Inferior parietal cortex (tissue), 1 donor: ENCODE results near the gene SRD5A1.

Experiments used
- DNase-seq: peaks from one replicate; pipeline ENCODE4 v3.0.0-alpha.2; 2016; ENCODE audit errors: extremely low spot score

Gene SRD5A1

DNA sequence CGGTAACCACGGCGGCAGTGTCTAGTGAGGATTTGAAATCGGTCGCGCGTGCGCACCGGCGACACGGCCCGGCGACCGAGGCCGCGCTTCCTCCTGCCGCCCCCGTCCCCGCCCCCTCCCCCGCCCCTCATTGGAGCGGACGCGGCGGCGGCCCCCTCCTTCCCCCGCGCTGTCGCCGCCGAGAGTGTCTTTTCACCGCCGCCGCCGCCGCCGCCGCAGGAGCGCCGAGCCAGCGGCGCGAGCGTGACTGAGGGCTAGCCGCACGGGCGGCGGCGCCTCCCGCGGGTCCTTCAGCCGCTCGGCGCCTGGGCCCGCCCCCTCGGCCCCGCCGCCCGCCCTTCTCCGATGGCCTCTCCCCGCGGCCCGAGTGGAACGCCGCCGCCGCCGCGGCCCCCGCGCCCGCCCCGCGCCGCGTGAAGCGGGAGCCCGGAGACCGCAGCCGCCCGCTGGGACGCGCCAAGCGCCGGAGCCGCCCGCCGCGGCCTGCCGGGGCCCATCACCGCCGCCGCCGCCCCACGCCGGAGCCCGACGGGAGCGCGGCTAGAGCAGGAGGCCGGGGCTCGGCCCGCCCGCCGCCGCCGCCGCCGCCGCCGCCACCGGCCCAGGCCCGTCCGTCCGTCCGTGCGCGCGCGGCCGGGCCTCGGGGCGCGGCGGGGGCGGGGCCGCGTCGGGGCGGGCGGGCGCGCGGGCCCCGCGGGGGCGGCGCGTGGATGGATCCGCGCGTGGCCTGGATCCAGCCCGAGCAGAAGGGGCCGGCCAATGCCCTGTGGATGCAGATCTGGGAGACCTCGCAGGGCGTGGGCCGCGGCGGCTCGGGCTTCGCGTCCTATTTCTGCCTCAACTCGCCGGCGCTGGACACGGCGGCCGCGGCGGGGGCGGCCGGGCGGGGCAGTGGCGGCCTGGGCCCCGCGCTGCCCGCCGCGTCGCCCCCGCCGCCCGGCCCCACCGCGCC is 80.3 kb downstream of the SRD5A1 start, which contains the start of gene TENT4A:
TSS of gene TENT4A (plus strand) at position 159 of the 952 bp plus-strand sequence. CDS start at position 711, 552 bp downstream.
- no peak for DNase-seq

DNA sequence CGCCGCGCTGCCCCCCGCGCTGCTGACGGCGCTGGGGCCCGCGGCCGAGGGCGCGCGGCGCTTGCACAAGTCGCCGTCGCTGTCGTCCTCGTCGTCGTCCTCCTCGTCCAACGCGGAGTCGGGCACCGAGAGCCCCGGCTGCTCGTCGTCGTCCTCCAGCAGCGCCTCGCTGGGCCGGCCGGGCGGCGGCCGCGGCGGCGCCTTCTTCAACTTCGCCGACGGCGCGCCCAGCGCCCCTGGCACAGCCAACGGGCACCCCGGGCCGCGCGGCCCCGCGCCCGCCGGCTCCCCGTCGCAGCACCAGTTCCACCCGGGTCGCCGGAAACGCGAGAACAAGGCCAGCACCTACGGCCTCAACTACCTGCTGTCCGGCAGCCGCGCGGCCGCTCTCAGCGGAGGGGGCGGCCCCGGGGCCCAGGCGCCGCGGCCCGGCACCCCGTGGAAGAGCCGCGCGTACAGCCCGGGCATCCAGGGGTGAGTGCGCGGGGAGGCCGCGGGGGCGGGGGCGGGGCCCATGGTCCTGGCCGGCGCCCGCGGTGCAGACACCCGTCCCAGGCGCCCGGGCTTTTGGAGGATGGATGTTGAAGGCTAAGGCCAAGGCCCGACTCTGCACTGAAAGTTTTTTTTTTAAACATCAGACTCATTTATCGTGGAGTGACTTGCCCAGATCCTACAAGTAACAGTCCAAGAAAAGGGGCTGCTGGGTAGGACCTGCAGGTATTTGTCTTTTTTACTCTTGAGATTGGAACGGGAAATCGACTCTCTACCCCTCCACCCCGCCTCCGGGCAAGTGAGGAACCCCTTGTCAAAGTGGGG is 81.2 kb downstream of the SRD5A1 start:
- no peak for DNase-seq

DNA sequence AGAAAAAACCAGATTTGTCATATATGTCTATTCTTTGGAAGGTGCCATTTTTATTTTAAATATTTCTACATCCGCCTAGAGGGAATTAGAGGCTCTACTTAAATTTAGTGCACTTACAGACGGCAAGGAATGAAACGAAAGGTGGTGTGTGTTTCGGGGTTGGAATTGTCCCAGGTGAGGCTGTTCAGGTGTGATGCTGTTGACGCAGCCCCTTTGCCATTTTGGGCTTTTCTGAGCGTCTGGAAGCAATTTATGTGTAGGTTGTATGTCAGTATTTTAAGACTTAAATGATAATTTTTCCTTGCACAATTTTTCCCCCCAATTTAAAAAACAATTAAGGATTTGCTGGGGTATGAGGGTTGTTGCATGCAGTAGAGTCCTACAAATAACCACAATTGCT is 82.0 kb downstream of the SRD5A1 start:
- DNase-seq, result no peak

DNA sequence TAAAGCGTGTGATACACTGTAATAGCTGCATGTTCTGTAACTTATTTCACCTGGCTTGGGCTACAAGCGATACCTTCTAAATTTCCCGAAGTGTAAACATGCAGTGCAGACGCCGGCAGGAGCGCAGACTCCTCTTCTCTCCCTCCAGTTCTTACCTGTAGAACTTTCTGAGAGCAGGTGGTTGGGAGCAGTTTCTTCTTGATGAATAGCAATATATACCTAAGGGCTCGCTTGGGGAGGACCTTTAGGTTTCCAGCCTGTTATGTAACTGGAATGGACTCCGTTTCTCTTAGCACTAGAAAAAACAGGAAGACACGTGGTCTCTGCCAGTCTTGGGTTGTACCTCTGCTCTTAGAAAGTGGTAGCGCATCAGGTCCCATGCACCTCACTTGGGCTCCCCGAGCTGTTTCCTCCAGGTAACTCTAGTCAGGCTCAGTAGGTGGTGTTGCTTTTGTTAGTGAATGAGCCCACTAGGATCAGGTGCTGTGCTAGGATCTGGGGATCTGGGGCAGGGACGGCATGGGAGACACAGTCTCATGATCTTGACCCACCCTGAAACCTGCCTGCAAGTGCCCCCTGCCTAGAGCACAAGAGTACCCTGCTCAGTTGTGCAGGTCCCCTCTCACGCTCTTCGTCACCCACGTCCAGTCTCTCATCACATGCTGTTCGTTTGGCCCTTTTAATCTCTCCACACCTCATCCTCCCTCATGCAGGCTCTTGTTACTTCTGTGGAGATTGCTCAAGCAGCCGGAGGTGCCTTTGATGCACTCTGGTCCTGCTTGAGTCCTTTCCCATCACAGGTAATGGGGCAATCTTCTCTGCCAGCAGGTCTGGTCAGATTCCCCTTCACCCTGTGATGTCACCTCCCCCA is 82.8 kb downstream of the SRD5A1 start:
- no peak for DNase-seq

- DNase-seq, result no peak
Observed at GRCh38 chr5:6716629-6717149, 83.4 kb downstream of the SRD5A1 start.

DNA sequence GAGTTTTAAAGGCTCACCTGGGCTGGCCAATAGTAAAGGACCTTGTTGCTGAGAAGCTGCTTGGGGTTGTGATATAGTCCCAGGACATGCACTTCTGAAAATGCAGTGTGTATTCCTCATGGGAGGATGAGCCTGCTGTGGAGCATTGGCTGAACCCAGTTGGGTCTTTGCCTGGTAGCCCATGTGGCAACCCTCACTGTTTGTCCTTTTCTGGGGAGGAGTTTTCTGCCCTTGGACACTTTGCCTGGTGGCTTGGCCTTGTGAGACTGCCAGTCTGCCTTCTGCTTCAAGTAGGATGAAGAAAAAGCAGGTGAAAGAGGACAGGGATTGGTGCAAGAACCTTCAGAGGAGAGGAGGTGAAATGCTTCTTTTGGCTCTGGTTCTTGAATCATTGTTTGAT is 84.0 kb downstream of the SRD5A1 start:
- DNase-seq, result no peak

DNA sequence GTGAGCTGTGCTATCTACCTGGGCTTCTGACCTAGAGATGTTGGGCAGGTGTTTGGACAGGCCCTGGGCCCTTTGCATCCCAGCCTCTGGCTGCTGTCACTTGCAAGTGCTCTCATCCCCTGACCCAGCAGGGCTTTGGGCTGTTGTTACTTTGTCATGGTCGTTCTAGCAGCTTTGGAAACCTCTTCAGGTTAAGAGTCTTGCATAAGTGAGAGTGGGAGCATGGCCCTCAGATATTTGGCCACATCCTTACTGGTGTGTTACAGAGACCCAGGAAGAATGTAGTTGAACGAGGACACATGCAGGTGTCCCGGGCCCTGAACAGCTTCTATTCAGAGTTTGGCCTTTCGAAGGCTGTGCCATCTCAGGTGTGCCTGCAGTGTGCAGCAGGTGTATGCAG is 84.4 kb downstream of the SRD5A1 start:
- DNase-seq, result no peak

DNA sequence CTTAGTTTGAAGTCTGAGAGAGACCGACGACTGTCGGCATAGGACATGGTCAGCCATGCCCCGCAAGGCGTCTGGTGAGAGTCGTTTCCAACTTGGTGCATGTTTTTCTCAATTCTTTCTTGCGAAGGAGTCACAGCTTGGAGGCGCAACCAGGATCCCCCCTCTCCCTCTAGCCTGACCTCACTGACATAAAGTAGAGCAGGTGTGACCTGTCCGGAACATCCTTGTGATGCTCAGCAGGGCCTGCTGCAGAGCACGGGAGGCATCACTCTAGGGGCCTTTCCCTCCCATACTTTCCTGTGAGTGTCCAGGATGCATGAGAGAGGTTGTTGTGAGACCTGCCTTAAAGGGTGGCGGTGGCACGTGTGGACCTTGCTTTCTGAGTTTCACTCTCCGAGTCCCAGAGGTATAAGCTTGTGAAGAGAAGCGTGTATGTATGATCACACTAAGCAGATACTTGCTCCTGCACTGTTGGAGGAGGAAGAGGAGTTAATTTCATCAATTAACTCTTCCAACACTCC is 85.0 kb downstream of the SRD5A1 start:
- no peak for DNase-seq

DNA sequence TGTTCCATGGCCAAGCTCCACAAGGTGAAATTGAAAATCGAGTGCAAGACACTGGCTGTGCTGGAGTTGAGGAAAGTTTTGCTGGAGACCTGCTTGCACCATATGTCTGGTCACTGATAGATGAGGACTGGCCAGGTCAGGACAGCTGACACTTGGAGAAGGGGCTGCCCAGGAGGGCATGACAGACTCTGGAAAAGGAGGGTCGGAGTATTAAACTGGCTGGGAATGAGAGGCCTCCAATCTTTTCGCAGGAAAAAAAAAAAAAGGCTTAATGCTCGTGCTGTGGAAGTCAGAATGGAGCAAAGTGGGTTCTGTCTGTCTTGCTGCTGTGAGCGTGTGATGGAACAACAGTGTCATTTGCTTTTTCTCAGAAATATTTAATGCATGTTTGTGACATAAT is 85.5 kb downstream of the SRD5A1 start:
- DNase-seq, result no peak

DNA sequence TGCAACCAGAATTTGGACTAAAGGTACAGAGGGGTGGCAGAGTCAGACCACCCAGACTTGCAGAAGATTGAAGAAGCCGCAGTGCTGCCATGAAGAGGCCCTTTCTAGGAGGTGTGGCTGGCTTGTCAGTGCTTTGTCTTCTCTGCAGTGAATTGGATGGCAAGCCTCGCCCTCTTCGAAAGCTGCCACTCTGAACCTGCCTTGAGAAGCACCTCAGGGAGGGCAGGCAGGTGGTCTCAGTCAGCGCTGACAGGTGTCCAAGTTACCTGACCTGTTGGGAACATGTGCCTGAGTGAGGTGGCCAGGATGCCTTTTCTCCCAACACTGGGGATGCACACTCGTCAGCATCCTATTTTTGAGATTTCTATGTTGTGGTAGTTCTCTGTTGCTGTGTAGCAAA is 86.2 kb downstream of the SRD5A1 start:
- no peak for DNase-seq

GRCh38 chr5:6719896-6720560 is 86.8 kb downstream of the SRD5A1 start:
- DNase-seq, result no peak

DNA sequence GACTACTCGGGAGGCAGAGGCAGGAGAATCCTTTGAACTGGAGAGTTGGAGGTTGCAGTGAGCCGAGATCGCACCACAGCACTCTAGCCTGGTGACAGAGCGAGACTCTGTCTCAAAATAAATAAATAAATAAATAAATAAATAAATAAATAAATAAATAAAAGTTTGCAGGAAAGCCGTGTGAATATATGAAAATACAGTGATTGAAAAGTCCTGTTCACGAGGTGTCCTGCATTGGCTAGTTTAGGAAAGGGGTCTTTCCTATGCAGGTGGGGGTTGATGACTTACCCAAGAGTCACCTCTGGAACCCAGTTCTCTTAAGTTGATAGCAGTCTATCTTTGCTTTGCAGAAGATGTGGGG is 87.3 kb downstream of the SRD5A1 start:
- DNase-seq, result no peak

DNA sequence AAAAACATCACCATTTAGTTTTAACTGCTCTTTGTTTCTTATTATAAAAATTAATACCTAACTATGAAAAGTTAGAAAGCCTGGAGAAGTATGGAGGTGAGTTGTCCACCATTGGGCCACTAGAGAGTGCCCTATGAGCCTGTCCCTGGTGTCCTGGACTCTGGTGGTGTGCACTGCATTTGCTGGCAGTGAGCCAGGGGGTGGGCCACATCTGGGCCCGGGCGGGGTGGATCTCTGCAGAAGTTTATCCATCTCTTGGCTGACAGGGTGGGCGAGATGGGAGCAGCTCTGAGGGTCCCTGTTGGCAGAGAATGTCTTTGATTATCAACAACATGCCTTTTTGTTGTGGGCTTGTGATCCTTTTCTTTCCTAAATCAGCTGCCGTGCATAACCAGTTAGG is 88.2 kb downstream of the SRD5A1 start:
- no peak for DNase-seq

DNA sequence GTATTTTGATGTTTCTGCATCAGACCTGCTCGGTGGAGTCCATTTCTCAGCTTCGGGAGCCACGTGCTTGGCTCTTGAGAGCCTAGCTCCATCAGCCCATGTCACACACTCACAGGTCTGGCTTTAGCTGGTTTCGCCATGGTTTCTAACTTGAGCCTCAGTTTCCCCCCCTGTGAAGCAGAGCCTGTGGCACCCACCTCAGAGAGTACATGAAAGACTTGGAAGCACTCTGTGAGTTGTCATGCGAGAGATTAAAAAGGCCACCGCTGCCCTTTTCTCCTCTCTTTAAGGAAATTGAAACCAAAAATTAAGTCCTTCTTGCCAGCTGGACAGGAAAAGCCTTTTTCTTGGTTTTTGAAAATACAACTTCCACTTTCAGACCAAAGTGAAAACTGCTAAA is 88.8 kb downstream of the SRD5A1 start:
- no peak for DNase-seq

GRCh38 chr5:6723122-6723815 is 90.0 kb downstream of the SRD5A1 start:
- no peak for DNase-seq

DNA sequence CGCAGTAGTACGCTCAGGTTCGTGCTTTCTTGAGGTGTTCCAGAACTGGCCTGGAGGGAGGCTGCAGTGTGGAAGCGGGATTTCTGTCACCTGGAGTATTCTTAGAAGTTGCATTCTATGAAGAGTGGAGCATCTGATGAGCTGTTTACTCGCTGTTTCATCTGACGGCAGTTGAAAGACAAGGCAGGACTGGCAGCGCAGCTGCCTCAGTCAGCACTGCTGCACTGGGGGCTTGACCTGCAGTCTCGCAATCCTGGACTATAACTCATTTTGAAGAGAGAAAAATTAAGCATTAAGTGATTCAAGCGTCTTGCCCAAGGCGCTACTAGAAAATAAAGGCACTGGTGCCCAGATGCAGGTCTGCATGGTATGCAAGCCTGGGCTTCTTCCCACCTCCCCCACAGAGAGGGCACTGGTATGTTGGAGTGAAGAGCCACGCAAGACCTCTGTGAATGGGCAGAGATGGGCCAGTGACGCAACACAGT is 90.6 kb downstream of the SRD5A1 start:
- no peak for DNase-seq
